Fibroblast of pulmonary artery (primary cell): Measurements from ENCODE around the gene TAF11L9.
"Not testable (repeated sequence)": the region's sequence is repeated elsewhere in the genome, so short reads cannot be mapped to it uniquely, and the experiment has no call there.

Source experiments
- DNase-seq: peaks from one replicate; pipeline ENCODE4 v3.0.0-alpha.2; 2010; ENCODE audit warnings: low read depth
- H3K4me3 ChIP-seq: replicated peaks from 2 replicates; pipeline ENCODE4 v1.5.1; 2011; ENCODE audit warnings: low read depth, mild to moderate bottlenecking, control low read depth, low read length, moderate library complexity
- TF ChIP-seq, protein P1 (sequence below): IDR thresholded peaks from 2 replicates; pipeline ENCODE4 v1.5.1; 2011; ENCODE audit warnings: mild to moderate bottlenecking, control low read depth, low read length, inconsistent platforms; ENCODE audit errors: missing control alignments

TAF11L9 gene

DNA sequence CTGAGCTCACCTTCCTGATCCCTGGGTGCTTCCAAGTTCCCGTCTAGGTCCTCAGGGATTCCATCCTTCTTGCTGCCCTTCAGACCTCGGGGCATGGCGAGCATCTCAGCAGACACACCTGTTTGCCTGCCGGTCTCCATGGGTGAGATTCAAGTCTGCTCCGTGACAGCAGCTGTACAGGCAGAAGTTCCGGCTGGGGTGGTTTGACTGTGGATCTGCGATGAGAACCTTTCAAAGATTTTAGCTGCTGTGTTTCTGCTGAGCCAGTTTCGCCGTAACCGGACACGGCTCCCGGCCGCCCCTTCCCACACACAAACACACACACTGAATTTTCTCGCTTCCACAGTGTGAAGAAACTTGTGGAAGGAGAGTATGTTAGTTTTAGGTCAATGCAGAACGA, at the start of gene TAF11L9:
Gene TAF11L9, minus strand, starts transcription at position 140 of the 400 bp plus-strand sequence.
- not testable (repeated sequence) for H3K4me3 ChIP-seq, DNase-seq

GRCh38 chr5:17634160-17634559, 40.0 kb upstream of the TAF11L9 start, which contains the start of gene TAF11L14:
TSS of gene TAF11L14 (plus strand) at chr5:17634460.
- DNase-seq = no peak
- no peak within 1 kb of the TSS for H3K4me3 ChIP-seq
- TF ChIP-seq, protein P1, sequence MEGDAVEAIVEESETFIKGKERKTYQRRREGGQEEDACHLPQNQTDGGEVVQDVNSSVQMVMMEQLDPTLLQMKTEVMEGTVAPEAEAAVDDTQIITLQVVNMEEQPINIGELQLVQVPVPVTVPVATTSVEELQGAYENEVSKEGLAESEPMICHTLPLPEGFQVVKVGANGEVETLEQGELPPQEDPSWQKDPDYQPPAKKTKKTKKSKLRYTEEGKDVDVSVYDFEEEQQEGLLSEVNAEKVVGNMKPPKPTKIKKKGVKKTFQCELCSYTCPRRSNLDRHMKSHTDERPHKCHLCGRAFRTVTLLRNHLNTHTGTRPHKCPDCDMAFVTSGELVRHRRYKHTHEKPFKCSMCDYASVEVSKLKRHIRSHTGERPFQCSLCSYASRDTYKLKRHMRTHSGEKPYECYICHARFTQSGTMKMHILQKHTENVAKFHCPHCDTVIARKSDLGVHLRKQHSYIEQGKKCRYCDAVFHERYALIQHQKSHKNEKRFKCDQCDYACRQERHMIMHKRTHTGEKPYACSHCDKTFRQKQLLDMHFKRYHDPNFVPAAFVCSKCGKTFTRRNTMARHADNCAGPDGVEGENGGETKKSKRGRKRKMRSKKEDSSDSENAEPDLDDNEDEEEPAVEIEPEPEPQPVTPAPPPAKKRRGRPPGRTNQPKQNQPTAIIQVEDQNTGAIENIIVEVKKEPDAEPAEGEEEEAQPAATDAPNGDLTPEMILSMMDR = no peak

- not testable (repeated sequence) for DNase-seq, H3K4me3 ChIP-seq
These were observed 37.6 kb upstream of the TAF11L9 start, which contains the start of gene TAF11L13 for GRCh38 chr5:17631788-17632187. TSS of gene TAF11L13 (plus strand) at chr5:17632088.

DNA sequence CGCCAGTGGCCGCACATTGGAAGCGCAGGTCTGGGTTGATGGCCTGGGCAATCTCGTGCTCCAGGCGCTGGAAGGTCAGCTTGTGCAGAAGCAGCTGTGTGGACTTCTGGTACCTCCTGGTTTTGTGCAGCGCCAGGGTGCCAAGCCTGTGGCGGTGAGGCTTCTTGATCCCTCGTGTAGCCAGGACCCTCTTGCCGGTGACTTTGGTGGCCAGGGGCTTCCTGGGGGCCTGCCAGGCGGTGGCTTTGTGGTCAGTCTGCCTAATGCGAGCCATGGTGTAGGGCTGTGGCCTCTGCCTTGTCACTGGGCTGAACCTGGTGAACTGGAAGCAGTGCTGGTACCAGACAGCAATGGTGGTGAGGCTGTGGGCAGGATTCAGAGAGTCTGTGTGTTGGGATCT, 31.5 kb upstream of the TAF11L9 start:
- no peak for DNase-seq
- TF ChIP-seq, protein P1 = no peak
- H3K4me3 ChIP-seq = no peak overlapping the region

- H3K4me3 ChIP-seq = no peak overlapping the region
- TF ChIP-seq, protein P1 = no peak
- no peak for DNase-seq
These were observed 26.4 kb upstream of the TAF11L9 start for GRCh38 chr5:17620627-17621026.

DNA sequence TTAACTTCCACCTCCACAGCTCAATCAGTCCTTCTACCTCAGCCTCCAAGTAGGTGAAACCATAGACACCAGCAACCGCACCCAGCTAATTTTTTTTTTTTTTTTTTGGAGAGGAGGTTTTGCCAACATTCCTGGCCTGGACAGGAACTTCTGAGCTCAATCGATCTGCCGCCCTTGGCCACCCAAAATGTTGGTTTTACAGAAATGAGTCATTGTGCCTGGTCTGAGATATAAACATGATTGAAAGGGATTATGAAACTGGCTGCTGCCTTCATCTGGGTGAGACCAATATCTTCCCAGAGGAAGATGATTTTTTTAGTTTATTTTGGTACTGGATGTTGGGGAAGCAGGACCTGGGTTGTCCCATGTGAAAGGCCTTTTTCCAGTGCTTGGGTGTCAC, 25.2 kb upstream of the TAF11L9 start:
- H3K4me3 ChIP-seq = no peak overlapping the region
- DNase-seq = no peak
- TF ChIP-seq, protein P1 = no peak

DNA sequence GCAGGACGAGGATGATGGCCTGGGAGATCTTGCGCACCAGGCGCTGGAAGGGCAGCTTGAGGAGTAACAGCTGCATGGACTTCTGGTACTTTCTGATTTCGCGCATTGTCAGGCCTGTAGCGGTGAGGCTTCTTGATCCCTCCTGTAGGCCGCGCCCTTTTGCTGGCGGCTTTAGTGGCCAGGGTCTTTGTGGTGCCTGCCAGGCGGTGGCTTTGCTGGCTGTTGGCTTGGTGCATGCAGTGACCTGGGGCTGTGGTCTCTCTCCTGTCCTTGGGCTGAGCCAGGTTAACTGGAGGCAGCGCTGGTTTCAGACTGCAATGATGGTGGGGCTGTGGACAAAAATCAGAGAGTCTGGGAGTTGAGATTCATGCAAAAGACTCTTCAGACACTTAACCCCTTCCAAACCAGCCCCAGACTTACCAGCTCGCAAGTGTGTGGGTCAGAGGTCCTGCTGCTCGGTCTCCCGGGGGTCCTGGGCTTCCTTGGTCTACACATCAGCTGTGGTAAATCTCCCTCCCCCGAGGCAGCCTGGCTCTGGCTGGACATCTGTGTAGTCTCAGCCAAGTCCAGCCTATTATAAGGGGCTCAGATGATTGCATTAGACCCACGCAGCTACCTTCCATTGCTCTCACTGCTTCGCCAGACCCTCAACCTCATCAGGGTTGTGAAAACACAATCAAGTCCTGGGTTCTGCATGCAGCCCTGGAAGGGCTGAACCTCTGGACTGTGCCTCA, 20.8 kb upstream of the TAF11L9 start:
- TF ChIP-seq, protein P1 = no peak
- H3K4me3 ChIP-seq = no peak overlapping the region
- DNase-seq = no peak

DNA sequence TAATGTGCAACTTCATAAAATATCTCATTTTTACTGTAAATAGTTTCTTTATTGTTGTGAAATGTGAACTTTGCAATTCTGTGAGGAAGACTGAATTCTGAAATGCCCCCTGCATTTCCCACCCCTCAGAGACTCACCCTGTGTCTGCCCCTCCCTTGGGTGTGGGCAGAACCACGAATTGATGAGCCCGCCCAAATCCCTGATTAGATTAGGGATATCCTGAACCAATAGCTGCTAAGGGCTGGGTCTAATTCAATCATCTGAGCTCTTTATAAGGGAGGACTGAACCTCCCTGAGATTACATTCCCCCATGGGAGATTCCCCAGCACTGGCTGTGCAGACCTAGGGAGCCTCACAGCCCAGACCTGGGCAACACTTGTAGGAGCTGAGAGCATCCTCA, 15.9 kb upstream of the TAF11L9 start, which contains the start of gene TAF11L12:
Gene TAF11L12, plus strand, starts transcription at position 301 of the 400 bp plus-strand sequence.
- not testable (repeated sequence) for DNase-seq, H3K4me3 ChIP-seq

DNA sequence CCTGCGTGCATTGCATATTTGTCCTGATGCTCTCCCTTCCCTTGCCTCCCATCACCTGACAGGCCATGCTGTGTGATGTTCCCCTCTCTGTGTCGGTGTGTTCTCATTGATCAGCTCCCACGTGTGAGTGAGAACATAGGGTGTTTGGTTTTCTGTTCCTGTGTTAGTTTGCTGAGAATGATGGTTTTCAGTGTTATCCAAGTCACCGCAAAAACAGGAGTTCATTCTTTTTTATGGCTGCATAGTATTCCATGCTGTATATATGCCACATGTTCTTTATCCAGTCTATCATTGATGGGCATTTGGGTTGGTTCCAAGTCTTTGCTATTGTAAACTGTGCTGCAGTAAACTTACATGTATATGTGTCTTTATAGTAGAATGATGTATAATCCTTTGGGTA, 13.3 kb upstream of the TAF11L9 start:
- not testable (repeated sequence) for DNase-seq, H3K4me3 ChIP-seq
